ENCODE data around the gene PDPK1.
A peak's percentile ranks its signal among the peaks of the same experiment; 100 is the strongest.
"Not testable (repeated sequence)": the region's sequence is repeated elsewhere in the genome, so short reads cannot be mapped to it uniquely, and the experiment has no call there.

The PDPK1 gene

DNA sequence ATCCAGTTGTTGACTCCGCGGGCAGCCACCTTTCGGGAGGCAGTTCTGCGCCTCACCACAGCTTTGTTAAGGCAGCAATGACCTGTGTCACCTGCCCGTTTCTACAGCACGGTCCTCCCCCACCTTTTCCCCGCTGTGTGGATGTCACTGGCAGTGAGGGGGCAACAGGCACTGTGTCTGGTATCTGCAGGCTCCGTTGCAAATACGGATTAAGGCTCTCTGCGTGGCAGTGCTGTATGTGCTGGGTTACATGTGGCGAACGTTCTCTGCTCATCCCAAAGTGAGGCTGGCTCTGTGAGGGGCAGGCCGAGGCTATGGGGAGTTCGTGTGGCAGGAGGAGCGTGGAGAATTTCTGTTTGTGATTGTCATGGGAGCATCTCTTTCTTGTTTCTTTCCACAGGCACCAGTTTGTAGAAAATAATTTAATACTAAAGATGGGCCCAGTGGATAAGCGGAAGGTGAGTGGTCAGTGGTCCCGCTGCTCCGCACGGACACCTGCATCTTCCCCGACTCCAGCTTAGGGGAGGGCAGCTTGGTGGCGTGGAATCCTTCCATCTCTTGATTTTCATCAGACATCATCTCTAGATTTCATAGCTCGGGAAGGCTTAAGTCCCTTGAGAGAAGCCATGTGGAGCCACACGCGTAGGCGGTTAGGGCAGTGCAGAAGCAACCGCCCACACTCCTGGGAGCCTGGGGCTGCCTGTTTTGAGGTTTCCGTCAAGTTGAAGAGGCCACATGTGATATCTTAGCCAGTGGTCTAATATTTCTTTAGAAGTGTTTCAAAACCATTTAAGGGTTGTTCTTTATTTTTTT, 57.8 kb downstream of the PDPK1 start:
- no peak for DNase-seq

DNA sequence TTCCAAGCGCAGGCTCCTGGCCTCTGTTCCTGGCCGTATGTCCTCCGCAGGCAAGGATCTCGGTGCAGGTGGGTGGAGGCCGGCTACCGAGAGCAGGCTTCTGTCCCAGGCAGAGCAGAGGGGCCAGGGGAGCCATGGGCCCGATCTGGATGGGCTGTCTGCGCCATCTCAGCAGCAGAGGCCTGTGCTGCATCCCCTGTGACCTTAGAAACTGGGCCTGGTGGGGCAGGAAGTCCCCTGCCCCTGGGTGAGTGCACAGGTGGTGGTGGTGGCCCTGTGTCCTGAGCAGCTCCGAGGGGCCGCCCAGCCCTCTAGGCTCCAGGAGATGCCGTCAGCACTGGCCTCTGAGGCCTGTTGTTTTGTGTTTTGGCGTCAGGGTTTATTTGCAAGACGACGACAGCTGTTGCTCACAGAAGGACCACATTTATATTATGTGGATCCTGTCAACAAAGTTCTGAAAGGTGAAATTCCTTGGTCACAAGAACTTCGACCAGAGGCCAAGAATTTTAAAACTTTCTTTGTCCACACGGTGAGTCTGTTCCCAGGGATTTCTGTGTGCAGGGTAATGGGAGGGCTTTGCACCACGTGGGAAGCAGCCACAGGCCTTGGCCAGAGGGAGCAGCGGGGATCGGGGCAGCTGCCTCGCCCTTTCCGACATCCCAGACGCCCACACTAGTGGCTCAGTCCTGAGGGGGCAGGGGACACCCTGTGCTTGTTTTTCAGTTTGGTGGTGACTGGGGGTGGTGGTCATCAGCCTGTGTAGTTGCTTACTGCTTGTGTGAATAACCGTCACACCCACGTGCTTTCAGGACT, 59.1 kb downstream of the PDPK1 start:
- DNase-seq, result no peak

DNA sequence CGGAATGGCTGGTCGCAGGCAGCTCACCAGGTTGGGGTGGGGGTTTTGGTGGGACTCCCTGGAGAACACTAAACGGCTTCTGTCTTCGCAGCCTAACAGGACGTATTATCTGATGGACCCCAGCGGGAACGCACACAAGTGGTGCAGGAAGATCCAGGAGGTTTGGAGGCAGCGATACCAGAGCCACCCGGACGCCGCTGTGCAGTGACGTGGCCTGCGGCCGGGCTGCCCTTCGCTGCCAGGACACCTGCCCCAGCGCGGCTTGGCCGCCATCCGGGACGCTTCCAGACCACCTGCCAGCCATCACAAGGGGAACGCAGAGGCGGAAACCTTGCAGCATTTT, 59.7 kb downstream of the PDPK1 start:
- DNase-seq, result no peak

DNA sequence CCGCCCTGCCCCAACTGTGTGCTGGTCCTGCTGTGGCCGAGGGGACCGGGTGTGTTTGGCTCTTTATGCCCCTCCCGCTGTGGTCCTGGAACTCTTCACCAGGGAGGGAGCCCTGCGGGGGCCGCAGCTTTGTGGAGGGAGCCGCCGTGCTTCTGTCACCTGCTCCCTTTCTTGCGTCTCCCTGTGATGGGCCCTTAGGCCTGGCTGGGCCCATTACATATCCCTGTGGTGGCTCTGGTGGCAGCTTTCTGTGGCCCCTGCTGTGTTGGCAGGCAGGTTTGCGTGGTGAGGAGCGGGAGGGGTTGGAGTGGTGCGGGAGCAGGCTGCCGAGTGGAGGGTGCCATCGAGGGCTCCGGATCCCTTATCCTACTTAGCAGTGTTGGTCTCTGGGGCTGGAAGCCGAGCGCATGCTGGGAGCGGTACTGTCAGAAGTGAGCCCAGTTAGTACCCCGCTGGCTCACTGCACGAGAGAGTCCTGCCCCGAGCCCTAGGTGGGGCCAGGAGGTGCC, 60.4 kb downstream of the PDPK1 start:
- DNase-seq, result no peak

DNA sequence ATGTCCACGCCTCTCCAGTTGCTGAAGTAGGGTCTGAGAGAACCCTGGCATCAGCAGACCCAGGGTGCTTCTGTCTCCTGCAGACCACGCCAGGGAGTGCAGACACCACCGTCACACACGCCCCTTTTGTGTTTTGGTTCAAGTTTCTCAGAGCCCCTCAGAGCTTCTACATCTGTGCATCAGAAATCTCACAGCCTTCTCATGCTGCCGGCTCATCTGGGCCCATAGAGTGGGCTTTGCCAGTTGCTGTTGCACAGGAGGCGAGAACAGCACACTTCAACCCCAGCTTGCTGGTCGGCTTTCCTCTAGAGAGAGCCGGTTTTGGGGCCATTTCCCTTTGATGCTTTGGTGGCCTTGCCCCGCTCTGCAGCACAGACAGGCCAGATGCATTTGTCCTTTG, 60.9 kb downstream of the PDPK1 start:
- no peak for DNase-seq

DNA sequence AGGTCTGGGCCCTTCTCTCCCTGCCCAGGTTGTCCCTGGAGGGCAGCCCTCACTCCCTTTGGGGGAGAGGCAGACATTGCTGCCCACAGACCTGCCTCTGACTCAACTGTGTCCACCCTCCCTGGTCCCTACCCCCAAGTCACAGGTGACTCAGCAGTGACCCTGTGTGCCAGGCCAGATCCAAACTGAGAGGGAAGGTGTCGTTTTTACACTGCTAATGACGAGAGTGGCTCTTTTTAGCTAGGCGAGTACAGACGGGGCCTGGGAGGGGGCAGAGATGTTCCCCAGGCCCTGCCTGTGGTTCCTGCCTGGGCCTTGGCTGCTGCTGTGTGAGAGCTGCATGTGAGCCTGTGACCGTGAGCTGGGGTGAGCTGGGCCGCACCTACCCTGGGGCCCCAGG, 61.3 kb downstream of the PDPK1 start:
- DNase-seq, result not testable (repeated sequence)

DNA sequence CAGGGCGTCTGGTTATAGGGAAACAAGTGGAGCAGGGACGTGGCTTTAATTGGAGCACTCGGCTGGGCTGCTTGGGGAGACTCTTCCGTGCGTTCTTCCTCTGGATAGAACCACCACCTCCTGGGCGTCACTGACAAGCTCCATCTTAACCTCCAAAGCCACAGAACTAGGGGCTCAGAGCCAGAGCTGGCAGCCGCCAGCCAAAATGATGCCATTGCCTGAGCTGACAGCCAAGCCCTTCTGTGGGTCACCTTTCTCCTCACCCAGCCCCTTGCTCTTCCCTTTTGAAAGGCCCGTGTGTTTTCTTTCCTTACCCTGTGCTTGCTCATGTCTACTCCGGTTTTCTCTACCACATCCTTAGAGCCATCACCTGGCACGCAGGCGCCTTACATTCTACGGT, 62.0 kb downstream of the PDPK1 start:
- not testable (repeated sequence) for DNase-seq

DNA sequence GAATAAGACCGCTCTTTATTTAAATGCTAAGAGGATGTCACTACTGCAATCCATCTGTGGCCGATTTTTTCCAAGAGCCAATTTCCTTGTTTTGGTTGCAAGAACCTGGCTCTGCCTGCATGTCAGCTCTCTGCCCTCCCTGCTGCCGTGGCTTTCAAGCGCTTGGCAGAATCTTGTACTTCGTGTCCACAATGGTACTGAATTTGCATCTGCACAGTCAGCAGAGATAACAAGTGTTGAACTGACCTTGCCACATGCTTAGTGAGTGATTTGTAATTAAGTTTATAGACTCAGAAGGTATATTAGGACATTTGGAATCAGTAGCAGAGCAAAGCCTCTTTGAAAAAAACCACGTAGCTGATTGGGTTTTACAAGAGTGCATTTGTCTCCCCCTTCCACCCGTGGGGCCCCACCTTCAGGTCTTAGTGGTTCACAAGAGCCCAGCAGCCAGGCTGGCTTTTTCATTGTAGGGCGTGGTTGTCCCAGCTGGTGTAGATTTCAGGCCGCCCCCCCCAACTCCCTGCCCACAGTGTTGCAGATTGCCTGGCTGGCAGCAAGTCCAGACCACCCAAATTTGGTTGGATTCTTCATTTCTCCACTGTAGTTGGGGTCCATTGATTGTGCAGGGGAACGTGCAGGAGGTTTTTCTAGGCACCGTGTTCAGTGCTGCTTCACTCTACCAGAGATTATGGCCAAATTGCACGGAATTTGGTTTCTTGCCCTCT, 63.6 kb downstream of the PDPK1 start:
- not testable (repeated sequence) for DNase-seq

DNA sequence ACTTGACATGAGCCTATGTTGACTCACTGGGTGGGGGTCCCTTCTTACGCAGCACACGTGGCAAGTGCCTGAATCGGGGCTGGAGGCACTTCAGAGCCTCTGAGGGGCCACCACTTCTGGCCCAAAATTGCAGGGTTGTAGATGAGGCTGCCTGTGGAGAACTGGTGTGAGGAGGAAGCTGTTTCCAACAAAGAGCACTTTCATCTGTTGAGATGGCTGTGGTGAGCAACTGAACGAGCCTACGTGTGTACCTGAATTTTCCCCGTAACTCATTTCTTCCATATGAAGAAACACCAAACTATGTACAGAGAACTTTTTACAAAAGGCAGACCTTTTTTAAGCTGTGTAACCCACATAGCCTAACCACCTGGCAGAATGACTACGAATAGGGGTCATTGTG, 64.4 kb downstream of the PDPK1 start:
- DNase-seq, result not testable (repeated sequence)

DNA sequence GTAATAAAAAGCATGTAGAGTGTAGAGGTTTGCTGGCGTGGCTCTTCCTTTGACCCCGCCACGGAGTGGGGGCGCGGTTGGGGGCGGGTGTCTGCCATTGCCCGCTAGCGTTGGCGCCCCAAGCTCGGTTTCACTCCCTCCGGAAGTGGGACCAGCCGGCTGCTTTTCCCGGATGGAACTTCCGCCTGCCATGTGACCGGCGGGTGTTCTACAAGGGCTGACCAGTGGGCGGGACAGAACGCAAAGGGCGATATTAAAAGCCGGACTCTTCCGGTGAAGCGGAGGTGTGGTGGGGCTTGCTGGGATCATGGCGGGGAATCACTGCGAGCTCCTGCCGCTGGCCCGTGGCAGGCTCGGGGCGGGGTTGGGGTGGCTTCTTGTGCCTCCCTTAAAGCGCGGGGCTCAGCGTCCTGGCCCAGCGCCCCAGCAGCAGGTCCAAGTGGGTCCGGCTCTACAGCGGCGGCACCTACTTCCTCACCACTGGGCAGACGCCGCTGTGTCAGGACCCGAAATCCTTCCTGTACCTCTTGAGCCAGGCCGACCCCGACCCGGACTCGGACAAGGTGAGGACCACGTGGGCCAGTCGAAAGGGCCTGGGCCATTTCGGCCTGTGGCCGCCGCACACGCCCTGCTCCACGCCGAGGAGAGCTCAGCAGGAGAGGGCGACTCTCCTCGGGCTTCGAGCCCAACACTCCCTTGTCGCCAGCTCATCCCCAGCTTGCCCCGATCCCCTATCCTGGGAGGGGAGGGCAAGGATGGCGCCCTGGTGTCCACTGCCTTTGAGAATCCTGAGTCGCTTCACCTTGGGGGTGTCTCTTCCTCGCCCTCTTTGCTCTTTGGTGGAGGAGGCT, 65.6 kb downstream of the PDPK1 start:
- peak; percentile 97 for DNase-seq

DNA sequence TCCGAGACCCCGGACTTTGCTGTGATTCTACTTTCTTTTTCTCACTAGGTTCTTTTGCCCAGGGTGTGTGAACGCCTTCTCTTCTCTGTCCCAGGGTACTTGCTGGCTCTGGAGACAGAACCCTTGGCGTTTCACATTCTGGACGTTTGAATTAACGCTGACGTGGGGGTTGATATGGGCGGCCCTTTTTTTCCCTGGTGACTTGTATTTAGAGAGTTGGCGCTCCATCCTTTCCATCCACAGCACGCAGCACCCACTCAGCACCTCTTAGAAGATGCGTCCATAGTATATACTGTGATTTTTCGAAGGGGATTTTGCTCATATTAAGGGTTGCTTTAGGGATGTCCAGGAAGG, 66.2 kb downstream of the PDPK1 start:
- not testable (repeated sequence) for DNase-seq

DNA sequence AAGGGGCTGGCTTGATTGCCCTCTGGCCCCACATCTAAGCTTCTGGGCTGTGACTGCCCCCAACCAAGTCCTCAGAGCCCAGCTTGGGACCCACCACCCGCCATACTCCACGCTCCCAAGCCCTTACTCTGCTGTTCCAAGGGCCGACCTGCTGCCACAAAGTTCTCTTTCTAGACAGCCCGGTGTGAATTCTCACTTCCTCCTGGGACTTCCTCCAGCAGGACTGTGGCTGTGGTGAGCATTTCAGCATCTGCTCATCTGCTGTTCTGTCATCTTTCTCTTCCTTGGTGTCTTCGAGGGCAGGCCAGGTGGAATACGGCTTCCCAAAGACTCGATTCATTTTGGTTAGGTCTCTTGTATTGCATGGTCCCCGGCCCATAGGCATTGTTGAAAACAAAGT, 69.0 kb downstream of the PDPK1 start:
- not testable (repeated sequence) for DNase-seq

DNA sequence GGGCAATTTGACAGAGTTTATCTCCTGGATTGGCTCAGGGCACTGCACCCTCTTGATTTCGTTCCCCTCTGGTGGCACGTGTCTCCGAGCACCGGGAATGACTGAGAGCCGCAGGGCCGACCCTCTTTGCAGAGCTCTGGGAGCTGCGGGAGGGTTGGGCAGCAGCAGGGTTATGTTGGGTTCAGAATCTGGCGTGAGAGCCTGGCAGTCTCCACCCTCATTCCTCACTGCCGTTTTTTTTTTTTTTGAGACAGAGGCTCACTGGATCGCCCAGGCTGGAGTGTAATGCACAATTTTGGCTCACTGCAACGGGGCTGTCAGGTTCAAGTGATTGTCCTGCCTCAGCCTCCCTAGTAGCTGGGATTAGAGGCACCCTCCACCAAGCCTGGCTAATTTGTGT, 71.5 kb downstream of the PDPK1 start:
- DNase-seq, result not testable (repeated sequence)

DNA sequence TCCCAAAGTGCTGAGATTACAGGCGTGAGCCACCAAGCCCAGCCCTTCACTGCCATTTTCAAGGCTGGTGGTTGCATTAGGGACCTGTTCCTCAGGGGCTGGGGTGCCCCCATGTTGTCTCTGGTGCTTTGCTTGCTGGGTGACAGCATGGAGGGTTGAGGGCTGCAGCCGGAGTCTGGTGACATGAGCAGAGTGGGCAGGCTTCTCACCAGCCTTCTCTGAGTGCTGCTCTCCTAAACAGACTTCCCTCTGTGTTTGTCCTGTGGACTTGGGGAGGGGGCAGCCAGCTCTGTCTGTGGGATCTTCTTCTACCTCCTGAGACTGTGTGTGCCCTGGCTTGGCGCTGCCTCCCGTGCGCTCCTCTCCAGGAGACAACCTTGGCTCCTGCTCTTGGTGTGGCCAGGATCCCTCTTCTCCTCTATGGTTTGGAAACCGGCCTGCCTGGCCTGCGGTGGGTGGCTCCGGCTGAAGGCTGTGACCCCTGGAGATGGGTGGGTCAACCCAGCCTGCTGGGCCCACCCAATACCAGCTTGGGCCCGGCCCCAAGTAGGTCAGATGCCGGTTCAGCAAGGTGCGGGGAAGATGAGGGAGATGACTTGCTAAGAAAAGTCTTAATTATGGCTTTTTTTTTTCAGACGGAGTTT, 72.1 kb downstream of the PDPK1 start:
- DNase-seq, result no peak

DNA sequence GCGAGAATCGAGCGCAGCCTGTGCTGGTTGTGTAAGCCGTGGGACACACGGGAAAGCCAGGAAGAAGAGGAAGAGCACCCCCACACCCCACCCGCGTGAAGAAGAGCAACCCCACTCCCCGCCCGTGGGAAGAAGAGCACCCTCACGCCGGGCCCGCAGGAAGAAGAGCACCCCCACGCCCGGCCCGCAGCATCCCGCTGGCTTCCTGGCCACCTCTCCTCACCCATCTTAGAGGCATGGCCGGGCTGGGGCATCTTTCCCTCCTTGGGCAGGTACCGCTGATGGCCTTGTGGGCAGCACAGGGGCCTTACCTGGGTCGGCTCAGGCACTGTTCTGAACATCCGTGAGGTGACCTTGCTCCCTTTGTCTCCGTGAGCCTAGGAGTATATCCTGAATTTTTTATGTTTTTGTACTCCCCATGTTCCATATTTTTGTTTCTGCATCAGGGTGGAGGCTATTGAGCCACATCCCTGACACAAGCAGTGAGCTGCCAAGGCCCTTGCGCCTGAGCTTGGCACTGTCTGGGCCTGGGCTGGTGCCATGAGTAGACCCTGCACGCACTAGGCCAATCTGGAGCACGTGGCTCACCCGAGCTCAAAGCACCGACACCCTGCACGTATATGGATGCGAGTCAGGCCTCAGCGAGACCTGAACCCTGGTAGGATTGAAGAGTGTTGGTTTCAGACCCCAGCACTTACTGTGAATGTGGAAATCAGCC, 73.1 kb downstream of the PDPK1 start:
- no peak for DNase-seq

DNA sequence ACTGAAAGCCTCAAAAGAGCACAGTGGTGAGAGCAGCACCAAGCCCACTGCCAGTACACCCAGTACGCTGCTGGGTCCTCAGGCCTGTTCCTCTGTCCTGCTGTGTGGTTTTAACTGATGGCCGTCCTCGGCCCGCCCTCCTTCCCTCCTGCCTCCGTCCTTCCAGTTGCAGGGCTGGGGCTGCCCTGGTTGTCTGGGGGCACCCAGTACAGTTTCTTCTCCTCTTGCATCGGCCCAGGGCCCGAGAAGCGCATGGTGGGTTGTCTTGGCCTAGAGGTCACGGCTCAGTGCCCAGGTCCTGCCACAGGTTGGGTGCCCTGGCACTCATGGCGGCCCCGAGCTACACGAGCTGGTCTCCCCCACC, 73.7 kb downstream of the PDPK1 start:
- no peak for DNase-seq

DNA sequence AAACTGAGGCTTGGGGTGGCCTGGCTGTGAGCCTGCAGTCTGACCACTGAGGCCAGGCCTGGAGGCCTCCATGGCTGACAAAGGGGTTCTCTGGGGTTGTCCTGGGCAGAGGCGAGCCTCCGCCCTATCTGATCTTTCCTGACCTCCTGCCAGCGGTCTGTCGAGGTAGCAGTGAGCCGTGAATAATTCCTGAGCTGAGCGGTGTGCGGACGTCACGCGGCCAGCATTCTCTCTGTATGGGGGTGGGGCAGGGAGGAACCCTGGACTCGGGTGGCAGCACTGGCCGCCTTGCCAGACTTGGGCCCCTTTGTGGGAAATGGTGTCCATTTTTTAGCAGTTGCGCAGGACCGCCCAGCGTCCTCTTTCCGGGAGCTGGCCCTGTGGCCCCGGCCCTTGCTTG, 74.1 kb downstream of the PDPK1 start:
- DNase-seq, result not testable (repeated sequence)

DNA sequence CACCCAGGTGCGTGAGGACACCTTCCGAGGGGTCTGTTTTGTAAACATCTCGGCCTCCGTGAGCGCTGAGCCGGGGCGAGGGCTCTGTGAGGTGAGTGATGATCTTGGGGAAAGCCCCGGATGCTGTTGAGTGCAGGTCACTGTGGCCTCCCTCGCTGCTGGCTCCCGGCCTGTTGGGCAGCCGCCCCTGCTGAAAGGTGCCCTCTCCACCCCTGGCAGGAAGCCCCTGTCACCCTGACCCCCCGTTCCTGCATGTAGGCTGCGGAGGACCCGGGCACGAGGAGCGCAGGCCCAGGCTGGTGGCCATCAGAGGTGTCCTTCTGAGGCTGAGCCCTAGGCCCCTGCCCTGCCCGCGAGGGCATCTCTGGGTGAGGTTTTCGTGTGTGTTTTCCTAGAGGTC, 75.4 kb downstream of the PDPK1 start:
- not testable (repeated sequence) for DNase-seq

DNA sequence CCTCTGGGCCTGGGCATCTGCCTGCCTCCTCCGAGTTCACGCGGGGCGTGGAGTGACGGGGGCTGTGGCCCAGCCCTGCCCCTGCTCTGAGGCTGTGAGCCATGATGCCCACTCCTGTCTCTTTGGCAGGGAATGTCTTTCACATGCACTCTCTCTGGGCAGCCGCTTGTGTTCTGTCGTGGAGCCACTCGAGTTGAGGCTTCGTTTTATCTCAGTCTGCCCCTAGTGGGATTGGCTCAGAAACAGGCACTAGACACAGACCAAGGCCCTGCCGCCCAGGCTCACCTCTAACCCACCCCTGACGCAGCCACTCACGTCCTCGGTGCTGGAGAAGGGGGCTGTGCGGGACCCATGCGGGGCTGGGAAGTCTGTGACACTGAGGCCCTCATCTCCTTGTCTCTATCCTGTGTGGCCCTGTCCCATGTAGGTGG, 77.0 kb downstream of the PDPK1 start:
- DNase-seq, result no peak

DNA sequence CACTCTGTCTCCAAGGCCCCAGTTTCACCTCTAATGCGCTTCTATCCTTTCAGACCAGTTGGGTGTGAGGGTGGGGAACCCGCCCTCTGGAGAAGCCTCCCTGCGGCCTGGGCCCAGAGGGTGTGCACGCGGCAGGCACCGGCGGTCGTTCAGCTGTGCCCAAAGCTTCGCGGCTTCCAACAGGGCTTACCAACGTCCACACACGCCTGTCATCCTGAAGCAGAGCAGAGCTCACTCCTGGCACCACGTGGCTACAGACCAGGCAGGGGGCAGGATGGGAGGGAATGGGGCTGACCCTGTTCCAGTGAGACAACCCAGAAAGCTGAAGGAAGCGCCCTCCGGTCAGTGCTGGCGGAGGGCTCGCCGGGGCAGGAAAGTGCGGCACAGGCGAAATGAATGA, 81.1 kb downstream of the PDPK1 start:
- not testable (repeated sequence) for DNase-seq

DNA sequence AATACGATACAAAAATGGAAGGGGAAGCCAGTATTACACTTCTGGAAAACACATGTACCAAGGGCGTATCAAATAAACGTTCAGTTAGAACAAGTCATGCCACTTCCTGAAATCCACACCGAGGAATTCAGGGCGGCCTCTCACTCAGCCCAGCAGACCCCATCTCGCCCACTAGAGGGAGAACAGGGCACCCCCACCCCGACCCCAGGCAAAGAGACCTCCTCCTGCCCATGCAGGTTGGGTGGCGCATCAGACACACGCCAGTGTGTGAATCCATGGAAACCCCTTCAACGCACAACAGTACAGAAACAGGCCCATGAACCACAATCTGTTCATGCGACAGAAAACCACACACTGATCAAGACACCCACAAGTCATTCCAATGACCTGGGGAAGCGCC, 81.8 kb downstream of the PDPK1 start:
- DNase-seq, result not testable (repeated sequence)
